MM.1S (cell line): ENCODE measurements around the gene NLRC3.
"Not testable (repeated sequence)": the region's sequence is repeated elsewhere in the genome, so short reads cannot be mapped to it uniquely, and the experiment has no call there.

Experiments used
- DNase-seq: peaks from one replicate; pipeline ENCODE4 v3.0.0-alpha.2; 2015
- H2AFZ ChIP-seq: fragments of 300-600 bp; sonication (generic); 2 replicates; pipeline ENCODE4 v1.6.0; 2016; ENCODE audit warnings: antibody characterized with exemption, low read length
- H3F3A ChIP-seq: fragments of 300-600 bp; sonication (generic); 2 replicates; pipeline ENCODE4 v1.6.1; 2016; ENCODE audit warnings: mild to moderate bottlenecking, antibody characterized with exemption, low read length, moderate library complexity, mixed read lengths; ENCODE audit not compliant: insufficient read depth
- H3K27ac ChIP-seq: fragments of 300-600 bp; sonication (generic); 2 replicates; pipeline ENCODE4 v1.5.1; 2016; ENCODE audit warnings: mild to moderate bottlenecking, low read length
- H3K27me3 ChIP-seq: fragments of 300-600 bp; sonication (generic); replicated peaks from 2 replicates; pipeline ENCODE4 v1.6.0; 2016; ENCODE audit warnings: low read length; ENCODE audit not compliant: insufficient read depth
- H3K36me3 ChIP-seq: fragments of 300-600 bp; sonication (generic); replicated peaks from 2 replicates; pipeline ENCODE4 v1.6.1; 2016; ENCODE audit warnings: mild to moderate bottlenecking, low read length, mixed read lengths; ENCODE audit not compliant: insufficient read depth
- H3K4me1 ChIP-seq: fragments of 300-600 bp; sonication (generic); 2 replicates; pipeline ENCODE4 v1.6.1; 2016; ENCODE audit warnings: low read length, mixed read lengths
- H3K4me2 ChIP-seq: fragments of 300-600 bp; sonication (generic); 2 replicates; pipeline ENCODE4 v1.6.0; 2016; ENCODE audit warnings: low read depth, low read length
- H3K4me3 ChIP-seq: fragments of 300-600 bp; sonication (generic); 2 replicates; pipeline ENCODE4 v1.5.1; 2016; ENCODE audit warnings: low read length, mixed read lengths
- H3K79me2 ChIP-seq: fragments of 300-600 bp; sonication (generic); 2 replicates; pipeline ENCODE4 v1.6.1; 2016; ENCODE audit warnings: mixed run types, low read length, mixed read lengths
- H3K9ac ChIP-seq: fragments of 300-600 bp; sonication (generic); 2 replicates; pipeline ENCODE4 v1.6.1; 2016; ENCODE audit warnings: low read length, mixed read lengths
- H3K9me2 ChIP-seq: fragments of 300-600 bp; sonication (generic); replicated peaks from 2 replicates; pipeline ENCODE4 v1.6.1; 2016; ENCODE audit warnings: mild to moderate bottlenecking, low read length, mixed read lengths; ENCODE audit not compliant: insufficient read depth
- H3K9me3 ChIP-seq: fragments of 300-600 bp; sonication (generic); replicated peaks from 2 replicates; pipeline ENCODE4 v1.6.1; 2016; ENCODE audit warnings: mild to moderate bottlenecking, low read length, mixed read lengths; ENCODE audit not compliant: insufficient read depth
- H4K20me1 ChIP-seq: fragments of 300-600 bp; sonication (generic); 2 replicates; pipeline ENCODE4 v1.6.1; 2016; ENCODE audit warnings: mild to moderate bottlenecking, low read length, moderate library complexity, mixed read lengths; ENCODE audit not compliant: insufficient read depth
- CTCF ChIP-seq: fragments of 300-600 bp; sonication (generic); IDR thresholded peaks from 2 replicates; pipeline ENCODE4 v1.5.1; 2016; ENCODE audit warnings: antibody characterized with exemption, low read length, mixed read lengths
- EZH2 ChIP-seq: fragments of 300-600 bp; sonication (generic); optimal IDR thresholded peaks from 2 replicates; pipeline ENCODE3; 2017; ENCODE audit warnings: low read depth, mild to moderate bottlenecking, antibody characterized with exemption, low read length, mixed read lengths
- EZH2phosphoT487 ChIP-seq: fragments of 300-600 bp; sonication (generic); IDR thresholded peaks from 2 replicates; pipeline ENCODE4 v1.6.1; 2018; ENCODE audit warnings: antibody characterized with exemption, low read length

Gene NLRC3

GRCh38 chr16:3503523-3503922 is 73.7 kb downstream of the NLRC3 start:
- peak overlapping the region; percentile 71 for H3K27ac ChIP-seq
- H3K4me2 ChIP-seq = peak overlapping the region; percentile 22
- H3K9me3 ChIP-seq = no peaks in the 10 kb centered on the region
- peaks cover 17% of the 10 kb centered on the region for H3K4me1 ChIP-seq
- H3F3A ChIP-seq = peaks cover 30% of the 10 kb centered on the region
- H2AFZ ChIP-seq = no peak overlapping the region
- H3K79me2 ChIP-seq = peaks cover 5% of the 10 kb centered on the region
- no peak for TF ChIP-seq EZH2
- TF ChIP-seq EZH2phosphoT487 = no peak
- no peak for TF ChIP-seq CTCF
- DNase-seq = peak; percentile 92
- H3K9me2 ChIP-seq = no peaks in the 10 kb centered on the region
- no peaks in the 10 kb centered on the region for H4K20me1 ChIP-seq
- no peak overlapping the region for H3K9ac ChIP-seq
- H3K4me3 ChIP-seq = no peak overlapping the region
- no peaks in the 10 kb centered on the region for H3K36me3 ChIP-seq
- H3K27me3 ChIP-seq = no peaks in the 10 kb centered on the region

GRCh38 chr16:3501783-3502400 is 75.3 kb downstream of the NLRC3 start:
- no peak overlapping the region for H2AFZ ChIP-seq
- H3K9ac ChIP-seq = no peak overlapping the region
- H3K9me3 ChIP-seq = no peaks in the 10 kb centered on the region
- no peaks in the 10 kb centered on the region for H3K27me3 ChIP-seq
- no peak overlapping the region; the same call in 1 of the 2 replicates for H3K4me2 ChIP-seq
- TF ChIP-seq EZH2 (no peak), CTCF (no peak), EZH2phosphoT487 (no peak)
- 0 out of 2 replicates have a peak overlapping the region, but pooled peaks have one; percentile 77 for H3K4me3 ChIP-seq
- no peaks in the 10 kb centered on the region for H4K20me1 ChIP-seq
- H3K79me2 ChIP-seq = peaks cover 5% of the 10 kb centered on the region
- H3K9me2 ChIP-seq = no peaks in the 10 kb centered on the region
- H3F3A ChIP-seq = peaks cover 30% of the 10 kb centered on the region
- no peak for DNase-seq
- no peaks in the 10 kb centered on the region for H3K36me3 ChIP-seq
- H3K27ac ChIP-seq = no peak overlapping the region; the same call in 1 of the 2 replicates
- peaks cover 17% of the 10 kb centered on the region for H3K4me1 ChIP-seq

DNA sequence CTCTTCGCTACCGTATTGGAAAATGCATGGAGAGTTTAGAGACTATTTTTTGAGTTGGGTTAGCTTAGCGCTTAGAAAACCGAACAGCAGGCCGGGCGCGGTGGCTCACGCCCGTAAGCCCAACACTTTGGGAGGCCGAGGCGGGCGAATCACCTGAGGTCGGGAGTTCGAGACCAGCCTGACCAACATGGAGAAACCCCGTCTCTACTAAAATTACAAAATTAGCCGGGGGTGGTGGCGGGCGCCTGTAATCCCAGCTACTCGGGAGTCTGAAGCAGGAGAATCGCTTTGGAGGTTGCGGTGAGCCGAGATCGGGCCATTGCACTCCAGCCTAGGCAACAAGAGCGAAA is 75.8 kb downstream of the NLRC3 start:
- not testable (repeated sequence) for H3K9me3 ChIP-seq, H3K79me2 ChIP-seq, H3K27me3 ChIP-seq, H4K20me1 ChIP-seq, H3K36me3 ChIP-seq, H3K9me2 ChIP-seq, DNase-seq, H2AFZ ChIP-seq
- peak overlapping the region; percentile 77 for H3K4me3 ChIP-seq
- H3K27ac ChIP-seq = peak overlapping the region; percentile 35; the same call in 1 of the 2 replicates
- H3K9ac ChIP-seq = peak overlapping the region; percentile 67; the same call in 1 of the 2 replicates
- H3K4me2 ChIP-seq = peak overlapping the region; percentile 9; the same call in 1 of the 2 replicates
- peaks cover 30% of the 10 kb centered on the region for H3F3A ChIP-seq
- peaks cover 17% of the 10 kb centered on the region for H3K4me1 ChIP-seq

- no peaks in the 10 kb centered on the region for H3K9me2 ChIP-seq
- no peak for DNase-seq
- no peak overlapping the region for H3K4me2 ChIP-seq
- H3K27ac ChIP-seq = no peak overlapping the region
- no peak overlapping the region for H3K4me3 ChIP-seq
- H3K27me3 ChIP-seq = no peaks in the 10 kb centered on the region
- TF ChIP-seq CTCF = no peak
- TF ChIP-seq EZH2 = no peak
- no peak for TF ChIP-seq EZH2phosphoT487
- H4K20me1 ChIP-seq = no peaks in the 10 kb centered on the region
- H3F3A ChIP-seq = peaks cover 14% of the 10 kb centered on the region
- H2AFZ ChIP-seq = no peak overlapping the region
- peaks cover 5% of the 10 kb centered on the region for H3K79me2 ChIP-seq
- no peaks in the 10 kb centered on the region for H3K9me3 ChIP-seq
- H3K4me1 ChIP-seq = peaks cover 8% of the 10 kb centered on the region
- no peak overlapping the region for H3K9ac ChIP-seq
- H3K36me3 ChIP-seq = no peaks in the 10 kb centered on the region
These were observed 78.2 kb downstream of the NLRC3 start for GRCh38 chr16:3498988-3499387.
